ENCODE results near the gene RASGRF1.

DNA sequence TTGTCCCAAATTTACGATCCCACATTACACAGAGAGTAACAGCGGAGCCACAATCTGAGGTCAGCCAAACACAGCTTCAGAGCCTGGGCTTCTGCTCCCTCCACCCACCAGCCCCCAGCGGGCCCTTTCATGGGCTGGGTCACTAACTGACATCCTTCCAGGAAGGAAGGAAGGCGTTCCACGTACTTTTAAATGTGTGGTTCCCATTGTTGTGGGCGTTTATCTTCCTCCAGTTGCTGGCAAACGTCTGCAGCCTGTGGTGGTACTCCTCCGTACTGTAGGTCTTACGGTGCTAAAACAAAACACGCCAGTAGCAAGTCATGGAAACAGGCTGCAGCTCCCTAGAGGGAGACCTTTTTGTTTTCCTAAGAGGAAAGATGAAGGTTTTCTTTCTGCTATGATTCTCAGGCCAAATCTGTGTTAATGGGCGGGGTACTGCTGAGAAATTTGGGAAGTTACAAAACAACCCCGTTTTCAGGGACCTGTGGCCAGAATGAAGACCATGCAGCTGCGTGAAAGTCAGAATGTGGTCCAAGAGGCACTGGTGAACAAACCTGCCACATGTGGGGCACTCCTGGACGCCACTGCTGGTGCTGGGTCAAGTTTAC, 153.3 kb downstream of the RASGRF1 start:
- no peak for TF ChIP-seq CTCF (IDR thresholded peaks at IDR 0.05)
- TF ChIP-seq POLR2A (IDR thresholded peaks at IDR 0.05): no peak
